DND-41 (cell line): ENCODE results near the gene RUVBL1.

Experiments used
- ATAC-seq: fragments of 200-7000 bp; cut with Tn5 transposase; 3 replicates; pipeline ENCODE4 v1.9.1; 2021; ENCODE audit warnings: low read depth; ENCODE audit not compliant: insufficient read depth
- DNase-seq: peaks from one replicate; pipeline ENCODE4 v3.0.0-alpha.2; 2020
- H2AFZ ChIP-seq: 2 replicates; pipeline ENCODE4 v1.6.0; 2012; ENCODE audit warnings: low read depth, low read length
- H3K27ac ChIP-seq: 2 replicates; pipeline ENCODE4 v1.5.1; 2012; ENCODE audit warnings: low read length, inconsistent platforms
- H3K27me3 ChIP-seq: fragments of 200-600 bp; sonication (generic); 2 replicates; pipeline ENCODE4 v1.6.0; 2012; ENCODE audit warnings: low read length, mild to moderate bottlenecking, inconsistent platforms; ENCODE audit not compliant: insufficient read depth, poor library complexity
- H3K36me3 ChIP-seq: 2 replicates; pipeline ENCODE4 v1.5.1; 2012; ENCODE audit warnings: low read length, inconsistent platforms; ENCODE audit not compliant: insufficient read depth
- H3K4me1 ChIP-seq: 2 replicates; pipeline ENCODE4 v1.5.1; 2012; ENCODE audit warnings: mild to moderate bottlenecking, low read length; ENCODE audit not compliant: insufficient read depth
- H3K4me2 ChIP-seq: 2 replicates; pipeline ENCODE4 v1.6.0; 2012; ENCODE audit warnings: mild to moderate bottlenecking, moderate library complexity, low read length, inconsistent platforms; ENCODE audit not compliant: insufficient read depth
- H3K4me3 ChIP-seq, 2 experiments: fragments of 200-600 bp in 1 of 2; shearing (Covaris generic) in 1 of 2; 2 replicates each; pipeline ENCODE4 v1.5.1; 2012 to 2016; ENCODE audit warnings: inconsistent platforms in 2 of 2, low read length in 2 of 2, mild to moderate bottlenecking in 2 of 2, low read depth in 1 of 2, moderate library complexity in 1 of 2
- H3K79me2 ChIP-seq: 2 replicates; pipeline ENCODE4 v1.6.0; 2012; ENCODE audit warnings: low read length, inconsistent platforms; ENCODE audit not compliant: insufficient read depth
- H3K9ac ChIP-seq: 2 replicates; pipeline ENCODE4 v1.6.0; 2012; ENCODE audit warnings: low read depth, mild to moderate bottlenecking, inconsistent platforms, low read length, moderate library complexity
- H3K9me3 ChIP-seq: 2 replicates; pipeline ENCODE4 v1.5.1; 2012; ENCODE audit warnings: low read length, moderate library complexity, mild to moderate bottlenecking, inconsistent platforms; ENCODE audit not compliant: insufficient read depth, severe bottlenecking
- H4K20me1 ChIP-seq: 2 replicates; pipeline ENCODE4 v1.6.0; 2012; ENCODE audit warnings: low read length; ENCODE audit not compliant: insufficient read depth
- EZH2 ChIP-seq: IDR thresholded peaks from 3 replicates; pipeline ENCODE4 v1.6.1; 2012; ENCODE audit warnings: borderline replicate concordance, low read depth, mild to moderate bottlenecking, moderate library complexity, low read length, inconsistent platforms; ENCODE audit not compliant: severe bottlenecking
- TF ChIP-seq, protein P1 (sequence below): IDR thresholded peaks from 2 replicates; pipeline ENCODE4 v1.5.1; 2012; ENCODE audit warnings: borderline replicate concordance, low read length, moderate library complexity, mild to moderate bottlenecking; ENCODE audit not compliant: poor library complexity, severe bottlenecking; ENCODE audit errors: extremely low read depth

The RUVBL1 gene

GRCh38 chr3:128068156-128068620 lies 55.4 kb downstream of the RUVBL1 start:
- H3K9ac ChIP-seq = no peak overlapping the region
- no peaks in the 10 kb centered on the region for H3K9me3 ChIP-seq
- no peak overlapping the region for H3K27ac ChIP-seq
- H3K4me2 ChIP-seq = no peak overlapping the region
- H3K4me3 ChIP-seq = no peak overlapping the region
- ATAC-seq = peak; percentile 61
- peak; percentile 48 for DNase-seq
- TF ChIP-seq, protein P1, sequence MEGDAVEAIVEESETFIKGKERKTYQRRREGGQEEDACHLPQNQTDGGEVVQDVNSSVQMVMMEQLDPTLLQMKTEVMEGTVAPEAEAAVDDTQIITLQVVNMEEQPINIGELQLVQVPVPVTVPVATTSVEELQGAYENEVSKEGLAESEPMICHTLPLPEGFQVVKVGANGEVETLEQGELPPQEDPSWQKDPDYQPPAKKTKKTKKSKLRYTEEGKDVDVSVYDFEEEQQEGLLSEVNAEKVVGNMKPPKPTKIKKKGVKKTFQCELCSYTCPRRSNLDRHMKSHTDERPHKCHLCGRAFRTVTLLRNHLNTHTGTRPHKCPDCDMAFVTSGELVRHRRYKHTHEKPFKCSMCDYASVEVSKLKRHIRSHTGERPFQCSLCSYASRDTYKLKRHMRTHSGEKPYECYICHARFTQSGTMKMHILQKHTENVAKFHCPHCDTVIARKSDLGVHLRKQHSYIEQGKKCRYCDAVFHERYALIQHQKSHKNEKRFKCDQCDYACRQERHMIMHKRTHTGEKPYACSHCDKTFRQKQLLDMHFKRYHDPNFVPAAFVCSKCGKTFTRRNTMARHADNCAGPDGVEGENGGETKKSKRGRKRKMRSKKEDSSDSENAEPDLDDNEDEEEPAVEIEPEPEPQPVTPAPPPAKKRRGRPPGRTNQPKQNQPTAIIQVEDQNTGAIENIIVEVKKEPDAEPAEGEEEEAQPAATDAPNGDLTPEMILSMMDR = peak; percentile 74
- no peak for TF ChIP-seq EZH2
- H2AFZ ChIP-seq = no peak overlapping the region
- H4K20me1 ChIP-seq = peaks cover 61% of the 10 kb centered on the region
- no peaks in the 10 kb centered on the region for H3K4me1 ChIP-seq
- no peaks in the 10 kb centered on the region for H3K27me3 ChIP-seq
- peaks cover 98% of the 10 kb centered on the region for H3K36me3 ChIP-seq
- H3K79me2 ChIP-seq = peaks cover 21% of the 10 kb centered on the region

DNA sequence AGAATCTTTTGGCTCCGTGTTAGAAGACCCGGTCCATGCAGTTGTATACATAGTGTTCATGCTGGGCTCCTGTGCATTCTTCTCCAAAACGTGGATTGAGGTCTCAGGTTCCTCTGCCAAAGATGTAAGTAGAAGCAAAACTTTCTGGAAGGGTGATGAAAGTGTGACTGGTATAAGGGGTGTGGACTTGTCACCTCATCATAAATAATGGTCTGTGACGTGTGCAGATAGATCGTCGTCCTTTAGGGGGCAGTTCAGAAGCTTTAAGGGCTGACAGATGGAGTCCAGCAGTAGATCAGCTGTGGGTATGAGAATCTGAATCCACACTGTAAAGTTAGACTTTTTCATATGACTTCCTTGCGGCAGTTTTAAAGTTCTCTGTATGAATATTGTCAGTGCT lies 56.1 kb downstream of the RUVBL1 start:
- Histone ChIP-seq H3K9me3 (no peaks in the 10 kb centered on the region), H3K27ac (no peak overlapping the region), H3K79me2 (peaks cover 17% of the 10 kb centered on the region), H3K4me2 (no peak overlapping the region), H3K27me3 (no peaks in the 10 kb centered on the region), H3K4me1 (no peaks in the 10 kb centered on the region), H3K36me3 (peaks cover 98% of the 10 kb centered on the region), H4K20me1 (peaks cover 54% of the 10 kb centered on the region), H2AFZ (no peak overlapping the region), H3K9ac (no peak overlapping the region), H3K4me3 (no peak overlapping the region)
- TF ChIP-seq, protein P1 = no peak
- TF ChIP-seq EZH2 = no peak
- DNase-seq (no peak), ATAC-seq (0 out of 3 replicates have a peak, but pooled peaks have one; percentile 4)

- Histone ChIP-seq H3K4me3 (no peak overlapping the region), H3K27ac (no peak overlapping the region), H3K4me1 (no peaks in the 10 kb centered on the region), H3K9me3 (no peaks in the 10 kb centered on the region), H3K9ac (no peak overlapping the region), H3K4me2 (no peak overlapping the region), H4K20me1 (peaks cover 54% of the 10 kb centered on the region), H3K36me3 (peaks cover 98% of the 10 kb centered on the region), H3K27me3 (no peaks in the 10 kb centered on the region), H3K79me2 (peaks cover 12% of the 10 kb centered on the region), H2AFZ (no peak overlapping the region)
- ATAC-seq = no peak
- DNase-seq = no peak
- no peak for TF ChIP-seq EZH2
- TF ChIP-seq, protein P1 = no peak
Measured at GRCh38 chr3:128066676-128067075, 56.9 kb downstream of the RUVBL1 start.

- Histone ChIP-seq H4K20me1 (peaks cover 53% of the 10 kb centered on the region), H3K27me3 (no peaks in the 10 kb centered on the region), H3K4me3 (no peak overlapping the region), H3K9ac (no peak overlapping the region), H3K9me3 (no peaks in the 10 kb centered on the region), H3K36me3 (peaks cover 98% of the 10 kb centered on the region), H3K4me2 (no peak overlapping the region), H2AFZ (no peak overlapping the region), H3K79me2 (peaks cover 8% of the 10 kb centered on the region), H3K27ac (no peak overlapping the region), H3K4me1 (no peaks in the 10 kb centered on the region)
- TF ChIP-seq, protein P1 = no peak
- TF ChIP-seq EZH2 = no peak
- ATAC-seq = no peak
- DNase-seq = no peak
Measured at GRCh38 chr3:128066114-128066513, 57.5 kb downstream of the RUVBL1 start.
